Ammon's horn (tissue), 1 donor: ENCODE measurements around the gene EPB41L4B.
"Not testable (repeated sequence)": the region's sequence is repeated elsewhere in the genome, so short reads cannot be mapped to it uniquely, and the experiment has no call there.

Experiments used
- DNase-seq: peaks from one replicate; pipeline ENCODE4 v3.0.0-alpha.2; 2016; ENCODE audit warnings: low spot score

The EPB41L4B gene

GRCh38 chr9:109163194-109163593 is 157.7 kb downstream of the EPB41L4B start:
- DNase-seq: no peak

GRCh38 chr9:109162677-109163076 is 158.2 kb downstream of the EPB41L4B start:
- DNase-seq: no peak

GRCh38 chr9:109161471-109161870 is 159.4 kb downstream of the EPB41L4B start:
- DNase-seq: no peak

GRCh38 chr9:109159583-109159982 is 161.3 kb downstream of the EPB41L4B start:
- DNase-seq: no peak

GRCh38 chr9:109158651-109159050 is 162.2 kb downstream of the EPB41L4B start:
- DNase-seq: no peak

GRCh38 chr9:109156708-109157107 is 164.2 kb downstream of the EPB41L4B start:
- DNase-seq: no peak

- no peak for DNase-seq
Measured at GRCh38 chr9:109150925-109151545, 169.8 kb downstream of the EPB41L4B start.

GRCh38 chr9:109149722-109150121 is 171.1 kb downstream of the EPB41L4B start:
- DNase-seq: no peak

GRCh38 chr9:109149089-109149488 is 171.8 kb downstream of the EPB41L4B start:
- DNase-seq: no peak

- DNase-seq: no peak
Measured at GRCh38 chr9:109145051-109145450, 175.8 kb downstream of the EPB41L4B start.

- DNase-seq: no peak
Measured at GRCh38 chr9:109143881-109144562, 176.8 kb downstream of the EPB41L4B start.

GRCh38 chr9:109141375-109141774 is 179.5 kb downstream of the EPB41L4B start:
- no peak for DNase-seq

GRCh38 chr9:109139851-109140250 is 181.0 kb downstream of the EPB41L4B start:
- no peak for DNase-seq

- no peak for DNase-seq
Measured at GRCh38 chr9:109138421-109138820, 182.4 kb downstream of the EPB41L4B start.

GRCh38 chr9:109134167-109134578 is 186.7 kb downstream of the EPB41L4B start:
- DNase-seq: no peak

GRCh38 chr9:109133533-109133932 is 187.3 kb downstream of the EPB41L4B start:
- DNase-seq: no peak

- DNase-seq: no peak
Measured at GRCh38 chr9:109132567-109133021, 188.3 kb downstream of the EPB41L4B start.

GRCh38 chr9:109129470-109130197 is 191.2 kb downstream of the EPB41L4B start:
- DNase-seq: no peak

GRCh38 chr9:109126671-109127070 is 194.2 kb downstream of the EPB41L4B start:
- DNase-seq: not testable (repeated sequence)

- no peak for DNase-seq
Measured at GRCh38 chr9:109124121-109124520, 196.7 kb downstream of the EPB41L4B start.

- DNase-seq: no peak
Measured at GRCh38 chr9:109122726-109123621, 197.9 kb downstream of the EPB41L4B start.
